GM12878 (cell line): ENCODE results near the gene FUT8. TPM values are rescaled to one million over a fixed set of nuclear protein-coding genes. Genes with fewer than 3 reads are reported as not detected.

Experiments
- ATAC-seq: fragments of 200-7000 bp; cut with Tn5 transposase; 3 replicates; pipeline ENCODE4 v1.9.1; 2020; ENCODE audit warnings: mild to moderate bottlenecking, moderate library complexity
- BruUV-seq: library from RNA; stranded (reverse); fragments of 400-500 nt; replicated peaks from 2 replicates; lab custom pipeline; 2021; lab: Mats Ljungman, UMichigan
- CTCF ChIA-PET: fragments of 300-600 bp; sonication (Branson Sonifier 250); formaldehyde crosslinking; extraction: SDS; loops from one replicate; lab custom pipeline; 2021; ENCODE audit warnings: inconsistent platforms; lab: Yijun Ruan, JAX
- POLR2A ChIA-PET: fragments of 350-600 bp; formaldehyde crosslinking; extraction: SDS; loops from one replicate; lab custom pipeline; 2021; ENCODE audit warnings: inconsistent platforms; lab: Charles Lee
- RAD21 ChIA-PET: fragments of 300-600 bp; sonication (Branson Sonifier 250); formaldehyde crosslinking; loops from one replicate; lab custom pipeline; 2023; ENCODE audit warnings: antibody characterized with exemption; ENCODE audit not compliant: unreplicated experiment; lab: Charles Lee
- SMC1A ChIA-PET: fragments of 300-600 bp; sonication (Branson Sonifier 250); formaldehyde crosslinking; loops from one replicate; lab custom pipeline; 2023; ENCODE audit not compliant: unreplicated experiment, uncharacterized antibody; lab: Charles Lee
- DNase-seq: peaks from one replicate; pipeline ENCODE4 v3.0.0-alpha.2; 2011; ENCODE audit warnings: low read depth, low spot score
- FAIRE-seq: peaks from 3 replicates; lab custom pipeline; 2011; peaks lifted over from hg19 to GRCh38; lab: Jason Lieb, UNC
- H2AFZ ChIP-seq: 2 replicates; pipeline ENCODE4 v1.6.0; 2011; ENCODE audit warnings: low read depth, low read length, control low read depth; ENCODE audit not compliant: control insufficient read depth
- H3K27ac ChIP-seq: 2 replicates; pipeline ENCODE4 v1.5.1; 2011; ENCODE audit warnings: control low read depth; ENCODE audit not compliant: control insufficient read depth, insufficient read depth
- H3K27me3 ChIP-seq, 2 experiments: replicated peaks in 1 of 2; 2 replicates each; pipeline versions ENCODE4 v1.6.0 to v1.6.1; 2011; ENCODE audit warnings: low read length in 1 of 2; ENCODE audit not compliant: control insufficient read depth in 2 of 2, insufficient read depth in 2 of 2
- H3K36me3 ChIP-seq, 2 experiments: 2 replicates each; pipeline ENCODE4 v1.5.1; 2011; ENCODE audit warnings: low read length in 1 of 2; ENCODE audit not compliant: control insufficient read depth in 2 of 2, insufficient read depth in 2 of 2
- H3K4me1 ChIP-seq: 2 replicates; pipeline ENCODE4 v1.6.1; 2011; ENCODE audit warnings: mild to moderate bottlenecking, low read length, moderate library complexity, mixed read lengths; ENCODE audit not compliant: control insufficient read depth, insufficient read depth
- H3K4me2 ChIP-seq: 2 replicates; pipeline ENCODE4 v1.6.0; 2011; ENCODE audit warnings: control low read depth; ENCODE audit not compliant: control insufficient read depth, insufficient read depth
- H3K4me3 ChIP-seq: fragments of 200-600 bp; sonication (generic); 2 replicates; pipeline ENCODE4 v1.5.1; 2016
- H3K79me2 ChIP-seq: 2 replicates; pipeline ENCODE4 v1.6.0; 2011; ENCODE audit warnings: low read length; ENCODE audit not compliant: control insufficient read depth, insufficient read depth
- H3K9ac ChIP-seq: 2 replicates; pipeline ENCODE4 v1.8.0; 2011; ENCODE audit warnings: low read length, control low read depth, mixed read lengths; ENCODE audit not compliant: control insufficient read depth, insufficient read depth
- H3K9me3 ChIP-seq: replicated peaks from 3 replicates; pipeline ENCODE4 v1.5.1; 2011; ENCODE audit warnings: mild to moderate bottlenecking, low read length; ENCODE audit not compliant: control insufficient read depth, insufficient read depth
- H4K20me1 ChIP-seq: 2 replicates; pipeline ENCODE4 v1.6.0; 2011; ENCODE audit not compliant: control insufficient read depth, insufficient read depth
- BMI1 ChIP-seq: fragments of 450-650 bp; IDR thresholded peaks from 2 replicates; pipeline ENCODE4 v1.6.1; 2016; ENCODE audit warnings: mild to moderate bottlenecking, moderate library complexity, borderline replicate concordance
- CHD4 ChIP-seq: fragments of 200-600 bp; sonication (generic); IDR thresholded peaks from 2 replicates; pipeline ENCODE4 v1.6.1; 2016; ENCODE audit warnings: mild to moderate bottlenecking
- EED ChIP-seq: sonication (generic); IDR thresholded peaks from 2 replicates; pipeline ENCODE4 v1.6.1; 2016; ENCODE audit warnings: antibody characterized with exemption, low read depth
- ESRRA ChIP-seq: IDR thresholded peaks from 2 replicates; pipeline ENCODE4 v1.6.1; 2012; ENCODE audit warnings: mild to moderate bottlenecking, low read length, improper control_type of control experiment
- FOXM1 ChIP-seq: IDR thresholded peaks from 2 replicates; pipeline ENCODE4 v1.6.1; 2012; ENCODE audit warnings: low read depth, mild to moderate bottlenecking, inconsistent platforms, low read length, moderate library complexity
- NR2F1 ChIP-seq: fragments of 450-650 bp; conservative IDR thresholded peaks from 2 replicates; pipeline ENCODE4 v1.6.1; 2017; ENCODE audit warnings: mild to moderate bottlenecking
- SIX5 ChIP-seq: IDR thresholded peaks from 2 replicates; pipeline ENCODE4 v1.6.1; 2011; ENCODE audit warnings: mild to moderate bottlenecking, low read depth, low read length, moderate library complexity; ENCODE audit not compliant: severe bottlenecking
- SMAD1 ChIP-seq: fragments of 450-650 bp; IDR thresholded peaks from 2 replicates; pipeline ENCODE4 v1.6.1; 2018; ENCODE audit warnings: mild to moderate bottlenecking, low read depth; ENCODE audit not compliant: partially characterized antibody
- SMAD5 ChIP-seq: IDR thresholded peaks from 2 replicates; pipeline ENCODE4 v1.6.1; 2016; ENCODE audit warnings: antibody characterized with exemption, low read depth
- YBX1 ChIP-seq: fragments of 450-650 bp; IDR thresholded peaks from 2 replicates; pipeline ENCODE4 v1.6.1; 2016; ENCODE audit warnings: antibody characterized with exemption
- ZNF207 ChIP-seq: fragments of 450-650 bp; IDR thresholded peaks from 2 replicates; pipeline ENCODE4 v1.6.1; 2014; ENCODE audit warnings: antibody characterized with exemption, mild to moderate bottlenecking, borderline replicate concordance
- ZNF217 ChIP-seq: fragments of 450-650 bp; IDR thresholded peaks from 2 replicates; pipeline ENCODE4 v1.6.1; 2017; ENCODE audit warnings: antibody characterized with exemption, mild to moderate bottlenecking
- ZNF384 ChIP-seq: IDR thresholded peaks from 2 replicates; pipeline ENCODE4 v1.6.1; 2012; ENCODE audit warnings: low read depth, mild to moderate bottlenecking, low read length, improper control_type of control experiment, borderline replicate concordance
- ZNF622 ChIP-seq: fragments of 450-650 bp; IDR thresholded peaks from 2 replicates; pipeline ENCODE4 v1.6.1; 2017; ENCODE audit warnings: mild to moderate bottlenecking, inconsistent platforms
- WGBS: methylation state at CpG from one replicate; pipeline ENCODE4 v1.1.6; 2016; ENCODE audit warnings: low lambda C conversion rate; ENCODE audit not compliant: insufficient replicate concordance, insufficient coverage; ENCODE audit errors: missing lambda C conversion rate; 5-methylcytosine and 5-hydroxymethylcytosine counted together
- in situ Hi-C: fragments of 300-500 bp; cut with MboI; formaldehyde crosslinking; loops from 9 replicates; pipeline ENCODE4 v1.14.3; 2018; ENCODE audit warnings: mixed read lengths
- intact Hi-C: fragments of 100-400 bp; cut with micrococcal nuclease; formaldehyde crosslinking; loops from one replicate; pipeline ENCODE4 v1.14.2; 2022; ENCODE audit not compliant: unreplicated experiment
- polyA plus RNA-seq, 11 experiments: library from polyadenylated mRNA; depleted of rRNA in 4 of 11; unstranded in 6 of 11; stranded (reverse) in 5 of 11; fragments of >200 nt; fragmentation: Nextera tagmentation in 4 of 11; fragmentation: Illumina TruSeq in 1 of 11; extraction: Ambion mirVana in 4 of 11; extraction: Trizol in 1 of 11; gene quantifications; 1 replicate in 1 of 11; 2 replicates in 10 of 11; pipeline versions ENCODE4 v1.2.1 to v1.2.3, GENCODE V29; 2011 to 2016; ENCODE audit warnings: inconsistent platforms in 2 of 11, missing spikeins in 2 of 11, low read depth in 1 of 11
- total RNA-seq, 4 experiments: library from RNA; depleted of rRNA in 3 of 4; stranded (reverse); fragments of >200 nt in 3 of 4; fragmentation: Illumina TruSeq in 1 of 4; extraction: Trizol in 1 of 4; gene quantifications; 2 replicates each; pipeline versions ENCODE4 v1.2.1 to v1.2.3, GENCODE V29; 2013 to 2021
- TF ChIP-seq, protein P1 (sequence below): fragments of 450-650 bp; formaldehyde crosslinking; IDR thresholded peaks from 2 replicates; pipeline ENCODE4 v1.4.0; 2022; ENCODE audit warnings: mild to moderate bottlenecking, moderate library complexity
- TF ChIP-seq, protein P2 (sequence below): fragments of 450-650 bp; IDR thresholded peaks from 2 replicates; pipeline ENCODE4 v1.6.1; 2017; ENCODE audit warnings: low read depth, mild to moderate bottlenecking, moderate library complexity
- TF ChIP-seq, protein P3 (sequence below): fragments of 450-650 bp; IDR thresholded peaks from 2 replicates; pipeline ENCODE4 v1.6.1; 2017; ENCODE audit warnings: borderline replicate concordance

FUT8 gene
- total and polyA plus RNA-seq, 10 of the 15 experiments (the other 5 are each of a cell fraction or from before 2014, with no cell fraction given): 21.3 to 106 (median 66.3) TPM

DNA sequence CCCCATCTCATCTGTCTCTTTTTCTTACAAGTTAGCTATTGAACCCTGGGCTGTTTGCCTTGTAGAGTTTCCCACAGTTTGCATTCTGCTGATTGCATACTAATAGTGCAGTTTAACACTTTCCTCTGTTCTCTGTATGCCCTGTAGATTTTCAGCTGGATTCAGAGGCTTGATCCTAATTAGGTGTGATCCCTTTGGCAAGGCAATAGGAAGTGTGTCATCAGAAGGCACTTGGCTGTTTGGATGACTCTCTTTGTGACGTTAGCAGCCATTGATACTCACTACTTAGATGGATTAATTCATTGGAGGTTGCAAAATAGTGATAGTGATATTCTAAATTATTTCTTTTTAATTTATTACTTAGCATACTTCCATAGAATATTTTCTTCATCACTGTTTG lies 33.6 kb downstream of the FUT8 start (continued):
- TF ChIP-seq SMAD1 (no peak), NR2F1 (no peak)

DNA sequence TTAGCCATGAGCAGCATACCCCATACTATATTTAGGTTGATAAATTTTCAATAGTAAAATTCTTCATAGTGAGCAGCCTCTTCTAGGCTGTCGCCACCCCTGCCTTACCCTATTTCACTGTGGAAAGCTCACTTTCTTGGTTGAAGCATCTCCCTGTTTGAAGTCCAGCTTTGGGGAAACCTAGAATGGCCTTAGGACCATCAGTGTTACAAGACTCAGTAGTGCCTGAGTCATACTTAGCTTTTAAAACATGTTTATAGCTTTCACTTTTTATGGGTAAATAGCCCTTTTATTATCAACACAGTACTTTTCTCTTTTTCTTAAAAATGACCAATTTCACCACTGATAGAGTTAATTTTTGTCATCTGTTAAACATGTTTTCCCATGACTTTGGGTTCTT lies 37.1 kb downstream of the FUT8 start:
- SMC1A ChIA-PET: interaction anchor here (0.7 to 2.2 kb wide), 6 partner anchors 9 to 39 kb away, joined by 3 to 8 read pairs (median 4); no protein-coding TSS in a partner anchor
- DNase-seq: no peak
- WGBS: 100% methylated on average over 1 of the region's 1 CpG
- CTCF ChIA-PET: interaction anchor here (0.8 to 4.0 kb wide), 2 partner anchors 13 to 35 kb away, joined by 3 to 13 read pairs; no protein-coding TSS in a partner anchor
- ATAC-seq: no peak
- peaks cover 35% of the 10 kb centered on the region for H3K79me2 ChIP-seq
- H4K20me1 ChIP-seq: no peaks in the 10 kb centered on the region
- H3K9ac ChIP-seq: no peak overlapping the region
- BruUV-seq: no TSS peak
- no peaks in the 10 kb centered on the region for H3K27me3 ChIP-seq
- no peak overlapping the region for H2AFZ ChIP-seq
- H3K4me3 ChIP-seq: no peak overlapping the region
- in situ Hi-C loops: no loop called here
- H3K9me3 ChIP-seq: peaks cover 13% of the 10 kb centered on the region
- H3K36me3 ChIP-seq: peaks cover 4 to 15% of the 10 kb centered on the region in 2 experiments; a peak in 3 of 4 replicates
- intact Hi-C loops: no loop called here
- no peaks in the 10 kb centered on the region for H3K4me1 ChIP-seq
- H3K27ac ChIP-seq: no peak overlapping the region
- RAD21 ChIA-PET: no interaction called here
- POLR2A ChIA-PET: no interaction called here
- no peak for FAIRE-seq
- H3K4me2 ChIP-seq: no peak overlapping the region
- TF ChIP-seq ZNF217: no peak
- TF ChIP-seq YBX1: no peak
- no peak for TF ChIP-seq SIX5
- no peak for TF ChIP-seq EED
- no peak for TF ChIP-seq SMAD5
- no peak for TF ChIP-seq ZNF207
- no peak for TF ChIP-seq CHD4
- TF ChIP-seq, protein P1, sequence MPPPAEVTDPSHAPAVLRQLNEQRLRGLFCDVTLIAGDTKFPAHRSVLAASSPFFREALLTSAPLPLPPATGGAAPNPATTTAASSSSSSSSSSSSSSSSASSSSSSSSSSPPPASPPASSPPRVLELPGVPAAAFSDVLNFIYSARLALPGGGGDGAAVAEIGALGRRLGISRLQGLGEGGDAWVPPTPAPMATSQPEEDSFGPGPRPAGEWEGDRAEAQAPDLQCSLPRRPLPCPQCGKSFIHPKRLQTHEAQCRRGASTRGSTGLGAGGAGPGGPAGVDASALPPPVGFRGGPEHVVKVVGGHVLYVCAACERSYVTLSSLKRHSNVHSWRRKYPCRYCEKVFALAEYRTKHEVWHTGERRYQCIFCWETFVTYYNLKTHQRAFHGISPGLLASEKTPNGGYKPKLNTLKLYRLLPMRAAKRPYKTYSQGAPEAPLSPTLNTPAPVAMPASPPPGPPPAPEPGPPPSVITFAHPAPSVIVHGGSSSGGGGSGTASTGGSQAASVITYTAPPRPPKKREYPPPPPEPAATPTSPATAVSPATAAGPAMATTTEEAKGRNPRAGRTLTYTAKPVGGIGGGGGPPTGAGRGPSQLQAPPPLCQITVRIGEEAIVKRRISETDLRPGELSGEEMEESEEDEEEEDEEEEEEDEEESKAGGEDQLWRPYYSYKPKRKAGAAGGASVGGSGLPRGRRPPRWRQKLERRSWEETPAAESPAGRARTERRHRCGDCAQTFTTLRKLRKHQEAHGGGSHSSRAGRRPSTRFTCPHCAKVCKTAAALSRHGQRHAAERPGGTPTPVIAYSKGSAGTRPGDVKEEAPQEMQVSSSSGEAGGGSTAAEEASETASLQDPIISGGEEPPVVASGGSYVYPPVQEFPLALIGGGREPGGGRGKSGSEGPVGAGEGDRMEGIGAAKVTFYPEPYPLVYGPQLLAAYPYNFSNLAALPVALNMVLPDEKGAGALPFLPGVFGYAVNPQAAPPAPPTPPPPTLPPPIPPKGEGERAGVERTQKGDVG (CRISPR knock-in tag): no peak
- no peak for TF ChIP-seq ESRRA
- no peak for TF ChIP-seq ZNF622
- TF ChIP-seq, protein P2, sequence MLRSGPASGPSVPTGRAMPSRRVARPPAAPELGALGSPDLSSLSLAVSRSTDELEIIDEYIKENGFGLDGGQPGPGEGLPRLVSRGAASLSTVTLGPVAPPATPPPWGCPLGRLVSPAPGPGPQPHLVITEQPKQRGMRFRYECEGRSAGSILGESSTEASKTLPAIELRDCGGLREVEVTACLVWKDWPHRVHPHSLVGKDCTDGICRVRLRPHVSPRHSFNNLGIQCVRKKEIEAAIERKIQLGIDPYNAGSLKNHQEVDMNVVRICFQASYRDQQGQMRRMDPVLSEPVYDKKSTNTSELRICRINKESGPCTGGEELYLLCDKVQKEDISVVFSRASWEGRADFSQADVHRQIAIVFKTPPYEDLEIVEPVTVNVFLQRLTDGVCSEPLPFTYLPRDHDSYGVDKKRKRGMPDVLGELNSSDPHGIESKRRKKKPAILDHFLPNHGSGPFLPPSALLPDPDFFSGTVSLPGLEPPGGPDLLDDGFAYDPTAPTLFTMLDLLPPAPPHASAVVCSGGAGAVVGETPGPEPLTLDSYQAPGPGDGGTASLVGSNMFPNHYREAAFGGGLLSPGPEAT: no peak
- no peak for TF ChIP-seq BMI1
- TF ChIP-seq ZNF384: no peak
- TF ChIP-seq FOXM1: no peak
- TF ChIP-seq, protein P3, sequence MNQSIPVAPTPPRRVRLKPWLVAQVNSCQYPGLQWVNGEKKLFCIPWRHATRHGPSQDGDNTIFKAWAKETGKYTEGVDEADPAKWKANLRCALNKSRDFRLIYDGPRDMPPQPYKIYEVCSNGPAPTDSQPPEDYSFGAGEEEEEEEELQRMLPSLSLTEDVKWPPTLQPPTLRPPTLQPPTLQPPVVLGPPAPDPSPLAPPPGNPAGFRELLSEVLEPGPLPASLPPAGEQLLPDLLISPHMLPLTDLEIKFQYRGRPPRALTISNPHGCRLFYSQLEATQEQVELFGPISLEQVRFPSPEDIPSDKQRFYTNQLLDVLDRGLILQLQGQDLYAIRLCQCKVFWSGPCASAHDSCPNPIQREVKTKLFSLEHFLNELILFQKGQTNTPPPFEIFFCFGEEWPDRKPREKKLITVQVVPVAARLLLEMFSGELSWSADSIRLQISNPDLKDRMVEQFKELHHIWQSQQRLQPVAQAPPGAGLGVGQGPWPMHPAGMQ: no peak
